GM18505 (cell line): Measurements from ENCODE around the gene TSHZ3.

Experiments used
- ATAC-seq: cut with Tn5 transposase; IDR thresholded peaks from one replicate; pipeline ENCODE4 v1.9.1; 2021; ENCODE audit not compliant: unreplicated experiment
- POLR2A ChIP-seq: IDR thresholded peaks from 4 replicates; pipeline ENCODE4 v1.6.1; 2011; ENCODE audit warnings: borderline replicate concordance; ENCODE audit not compliant: insufficient read depth, insufficient read length; ENCODE audit errors: extremely low read depth

Gene TSHZ3

DNA sequence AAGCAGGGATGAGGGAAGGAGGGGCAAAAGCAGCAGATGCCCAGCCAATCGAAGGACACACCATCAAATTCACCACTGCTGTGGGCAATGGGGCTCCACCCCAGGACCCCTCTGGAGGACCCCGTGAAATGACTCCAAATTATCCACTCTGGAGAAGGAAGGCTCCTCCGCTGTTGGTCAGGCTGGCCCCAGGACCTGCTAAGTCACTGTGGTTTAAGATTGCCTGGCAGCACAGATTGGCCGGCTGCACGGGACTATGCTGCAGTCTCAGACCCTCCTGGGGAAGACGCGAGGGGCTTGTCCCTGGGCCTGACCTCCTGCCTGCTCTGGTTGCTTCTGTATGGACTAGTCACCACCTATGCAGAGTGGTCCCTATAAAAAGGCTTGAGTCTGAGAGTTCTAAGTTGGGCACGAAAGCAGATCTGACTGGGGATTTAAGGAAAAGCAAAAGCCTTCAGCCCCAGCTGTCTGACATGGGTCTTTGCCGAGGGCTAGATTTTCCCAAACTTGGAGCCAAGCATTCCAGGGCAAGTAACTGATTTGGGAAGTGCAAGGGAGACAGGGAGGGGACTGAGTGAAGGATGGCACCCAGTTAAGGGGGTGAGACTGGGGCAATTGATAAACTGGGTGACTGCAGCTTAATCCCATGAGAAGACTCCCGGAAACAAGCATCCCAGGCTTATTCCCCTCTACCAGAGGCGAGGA, 91.7 kb downstream of the TSHZ3 start:
- no peak for ATAC-seq
- no peak for TF ChIP-seq POLR2A

DNA sequence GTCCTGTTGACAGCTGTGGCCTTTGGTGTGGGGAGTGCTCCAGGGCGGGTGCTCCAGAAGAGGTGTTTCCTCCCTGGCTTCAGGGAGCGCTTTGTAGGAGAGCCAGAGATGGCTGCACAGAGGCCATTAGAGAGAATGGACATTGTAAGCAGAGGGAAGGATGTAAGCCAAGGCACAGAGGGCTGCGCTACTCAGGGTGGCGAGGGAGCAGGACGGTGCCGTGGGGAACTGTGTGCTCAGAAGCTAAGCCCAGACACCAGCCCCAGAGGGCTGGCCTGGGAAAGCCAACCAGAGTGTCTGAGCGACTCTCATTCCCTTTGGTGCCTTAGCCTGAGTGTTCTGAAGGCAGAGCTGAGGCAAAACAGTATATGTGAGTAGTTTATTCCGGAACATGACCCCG, 92.2 kb downstream of the TSHZ3 start:
- no peak for TF ChIP-seq POLR2A
- ATAC-seq: no peak

DNA sequence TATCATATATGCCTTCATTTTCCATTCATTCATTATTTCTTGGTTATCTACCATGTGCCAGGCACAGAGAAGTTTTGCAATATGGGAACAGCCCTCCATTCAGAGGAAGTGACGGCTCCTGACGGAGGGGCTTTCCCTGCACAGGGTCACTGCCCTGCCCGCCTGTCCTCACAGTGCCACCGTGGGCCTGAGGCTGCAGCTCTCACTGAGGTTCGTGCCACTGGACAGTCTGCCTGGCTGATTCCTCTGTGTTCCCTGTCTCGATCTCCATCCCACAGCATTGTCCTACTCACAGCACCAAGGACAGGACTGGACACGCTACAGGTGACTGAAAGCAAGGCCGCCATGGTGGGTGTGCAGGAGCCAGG, 92.7 kb downstream of the TSHZ3 start:
- no peak for ATAC-seq
- no peak for TF ChIP-seq POLR2A

DNA sequence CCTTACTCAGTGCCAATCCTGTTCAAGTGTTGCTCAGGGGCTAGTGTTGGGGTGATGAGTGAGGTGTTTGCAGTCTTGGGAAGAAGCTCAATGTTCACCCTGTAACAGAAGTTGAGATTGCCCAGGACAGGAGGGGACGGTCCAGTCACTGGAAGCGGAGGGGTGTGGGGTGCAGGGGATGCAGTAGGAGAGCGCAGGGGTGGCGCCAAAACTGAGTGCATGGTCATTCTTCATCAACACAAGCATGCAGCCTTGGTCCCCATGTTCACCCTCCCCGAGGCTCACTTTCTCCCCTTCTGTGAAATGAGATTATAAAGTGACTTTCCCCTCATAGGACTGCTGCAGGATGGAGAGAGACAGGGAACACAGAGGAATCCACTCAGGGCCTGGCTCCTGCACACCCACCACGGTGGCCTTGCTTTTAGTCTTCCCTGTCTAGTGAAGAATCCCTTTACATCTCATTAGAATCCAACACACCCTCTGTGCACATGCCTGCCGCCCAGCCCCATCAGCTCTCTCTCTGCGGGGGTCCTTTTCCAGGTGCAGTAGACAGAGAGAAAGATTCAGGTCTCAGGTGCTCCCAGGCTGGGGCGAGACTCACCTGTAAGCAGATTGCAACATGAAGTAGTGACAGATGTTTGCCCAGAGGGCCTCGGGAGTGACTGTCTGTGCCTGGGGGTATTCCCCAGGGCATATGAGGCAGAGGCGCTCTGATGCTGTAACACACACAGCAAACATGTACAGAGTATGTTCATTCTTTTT, 93.2 kb downstream of the TSHZ3 start:
- no peak for ATAC-seq
- TF ChIP-seq POLR2A: no peak

DNA sequence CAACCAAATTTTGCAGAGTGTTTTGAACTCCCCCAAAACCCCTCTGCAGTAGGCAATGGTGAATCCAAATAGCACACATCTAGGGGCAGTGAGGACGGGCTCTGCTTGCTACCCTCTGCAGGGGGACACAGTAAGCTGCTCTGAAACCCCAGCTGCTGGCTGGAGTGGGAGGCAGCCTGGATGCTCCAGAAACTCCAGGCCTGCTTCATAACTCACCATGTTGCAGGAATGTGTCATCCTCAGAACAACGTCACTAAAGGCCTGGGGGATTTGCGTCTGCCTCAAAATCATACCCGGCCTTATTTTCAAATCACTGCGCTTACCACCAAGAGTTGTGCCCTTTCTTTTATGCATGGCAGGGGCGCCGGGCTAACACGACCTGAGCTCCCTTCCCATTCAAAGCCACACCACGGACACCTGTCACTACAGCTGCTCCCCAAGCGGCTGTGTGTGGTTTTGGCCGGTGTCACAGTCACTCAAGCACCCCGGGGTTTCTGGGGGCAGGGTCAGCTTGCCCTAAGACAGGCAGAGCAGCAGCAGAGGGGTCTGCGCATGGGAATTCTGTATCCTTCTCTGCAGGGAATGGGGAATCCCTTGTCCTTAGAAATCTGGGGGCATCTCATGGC, 93.9 kb downstream of the TSHZ3 start:
- TF ChIP-seq POLR2A: no peak
- no peak for ATAC-seq

DNA sequence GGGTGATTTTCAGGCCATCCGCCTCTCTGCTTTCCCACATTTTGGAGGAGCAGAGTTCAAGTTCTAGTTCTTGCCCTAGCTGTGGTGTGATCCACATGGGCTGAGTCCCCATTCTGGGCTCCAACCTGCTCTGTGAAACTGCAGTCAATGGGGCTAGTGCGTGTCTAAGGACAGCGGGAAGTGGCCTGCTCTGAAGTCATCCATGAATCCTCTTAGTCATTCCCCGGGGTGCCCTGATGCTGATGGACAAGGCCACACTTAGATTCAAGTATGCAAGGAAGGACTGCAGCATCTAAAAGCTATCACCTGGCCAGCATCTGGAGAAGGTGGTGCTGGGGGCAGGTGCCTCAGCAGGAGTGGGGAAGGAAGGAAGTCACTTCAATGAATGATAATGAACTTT, 94.6 kb downstream of the TSHZ3 start:
- TF ChIP-seq POLR2A: no peak
- no peak for ATAC-seq

DNA sequence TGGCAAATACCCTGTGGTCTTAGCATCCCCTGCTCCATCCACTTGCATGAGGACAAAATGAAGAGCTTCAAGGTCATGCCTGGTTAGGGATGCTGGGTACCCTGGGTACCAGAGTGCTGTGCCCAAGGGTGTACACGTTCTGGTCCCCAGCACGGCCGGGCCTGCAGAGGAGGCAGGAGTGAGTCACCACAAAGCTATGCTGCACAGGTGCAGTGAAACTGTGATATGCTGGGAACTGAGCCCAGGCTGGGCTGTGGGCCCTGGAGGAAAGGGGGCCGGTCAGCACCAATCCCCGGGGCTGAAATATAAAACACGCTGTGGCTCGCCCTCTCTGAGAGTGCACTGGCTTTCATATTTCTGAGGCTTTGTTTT, 95.1 kb downstream of the TSHZ3 start:
- no peak for TF ChIP-seq POLR2A
- ATAC-seq: no peak

DNA sequence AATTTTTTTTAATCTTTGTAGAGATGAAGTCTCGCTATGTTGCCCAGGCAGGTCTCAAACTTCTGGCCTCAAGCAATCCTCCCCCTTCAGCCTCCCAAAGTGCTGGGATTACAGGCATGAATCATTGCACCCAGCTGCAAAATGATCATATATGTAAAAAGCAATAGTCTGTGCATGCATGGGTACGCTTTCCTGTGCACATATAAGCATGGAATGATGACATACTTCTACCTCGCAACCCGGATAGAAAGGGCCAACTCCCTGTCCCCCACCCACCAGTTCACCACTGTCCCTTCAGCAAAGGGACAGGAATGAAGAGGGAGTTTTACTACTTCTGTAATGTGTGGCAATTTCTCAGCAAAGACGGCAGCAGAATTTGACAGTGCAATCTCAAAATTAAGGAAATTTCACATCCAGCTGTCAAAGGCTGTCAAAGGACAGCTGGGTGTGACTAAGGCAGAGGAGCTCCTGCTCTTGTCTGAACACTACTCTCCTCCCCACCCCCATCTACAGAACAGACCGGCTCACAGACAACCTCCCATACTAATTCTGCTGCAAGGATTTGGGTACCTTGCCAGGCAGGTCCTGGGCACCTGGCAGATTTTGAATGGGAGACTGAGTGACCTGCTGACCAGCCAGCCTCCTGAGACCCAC, 95.6 kb downstream of the TSHZ3 start:
- ATAC-seq: no peak
- TF ChIP-seq POLR2A: no peak

DNA sequence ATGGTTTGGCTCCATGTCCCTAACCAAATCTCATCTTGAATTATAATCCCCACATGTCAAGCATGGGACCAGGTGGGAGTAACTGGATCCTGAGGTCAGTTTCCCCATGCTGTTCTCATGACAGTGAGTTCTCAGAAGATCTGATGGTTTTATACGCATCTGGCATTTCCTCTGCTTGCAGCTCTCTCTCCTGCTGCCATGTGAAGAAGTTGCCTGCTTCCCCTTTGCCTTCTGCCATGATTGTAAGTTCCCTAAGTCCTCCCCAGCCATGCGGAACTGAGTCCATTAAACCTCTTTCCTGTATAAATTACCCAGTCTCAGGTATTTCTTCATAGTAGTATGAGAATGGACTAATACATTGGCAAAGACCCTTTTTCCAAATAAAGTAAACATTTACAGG, 96.8 kb downstream of the TSHZ3 start:
- TF ChIP-seq POLR2A: no peak

DNA sequence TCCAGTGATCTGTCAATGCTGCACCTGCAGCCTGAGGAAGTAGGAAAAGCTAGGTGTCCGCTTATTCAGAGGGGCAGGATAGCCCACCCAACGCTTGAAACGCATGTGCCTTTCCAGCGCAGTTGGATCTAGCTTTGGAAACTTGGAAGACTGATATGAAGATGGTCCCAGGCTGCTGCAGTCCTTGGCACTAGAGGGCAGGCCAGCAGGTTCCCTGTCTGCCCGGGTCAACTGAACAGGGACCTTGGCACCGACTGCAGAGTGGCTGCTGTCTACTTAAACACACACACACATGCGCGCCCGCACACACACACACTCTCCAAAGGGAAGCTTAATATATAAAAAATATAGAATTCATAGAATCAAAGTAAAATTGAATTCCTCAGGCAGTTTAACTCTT, 100.0 kb downstream of the TSHZ3 start:
- ATAC-seq: no peak
- TF ChIP-seq POLR2A: no peak

More for the DNA sequence above, 96.8 kb downstream of the TSHZ3 start:
- no peak for ATAC-seq

DNA sequence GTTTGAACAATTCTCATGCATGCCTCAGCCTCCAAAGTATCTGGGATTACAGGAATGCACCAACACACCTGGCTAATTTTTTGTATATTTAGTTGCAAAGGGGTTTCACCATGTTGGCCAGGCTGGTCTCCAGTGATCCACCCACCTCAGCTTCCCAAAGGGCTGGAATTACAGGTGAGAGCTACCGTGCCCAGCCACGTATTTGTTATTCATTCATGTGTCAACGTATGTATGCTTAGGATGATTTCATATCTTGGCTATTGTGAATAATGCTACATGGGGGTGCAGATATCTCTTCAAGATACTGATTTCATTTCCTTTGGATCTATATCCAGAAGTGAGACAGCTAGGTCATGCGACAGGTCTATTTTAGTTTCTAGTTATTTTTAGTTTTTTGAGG, 113.4 kb downstream of the TSHZ3 start:
- TF ChIP-seq POLR2A: no peak
- ATAC-seq: no peak

DNA sequence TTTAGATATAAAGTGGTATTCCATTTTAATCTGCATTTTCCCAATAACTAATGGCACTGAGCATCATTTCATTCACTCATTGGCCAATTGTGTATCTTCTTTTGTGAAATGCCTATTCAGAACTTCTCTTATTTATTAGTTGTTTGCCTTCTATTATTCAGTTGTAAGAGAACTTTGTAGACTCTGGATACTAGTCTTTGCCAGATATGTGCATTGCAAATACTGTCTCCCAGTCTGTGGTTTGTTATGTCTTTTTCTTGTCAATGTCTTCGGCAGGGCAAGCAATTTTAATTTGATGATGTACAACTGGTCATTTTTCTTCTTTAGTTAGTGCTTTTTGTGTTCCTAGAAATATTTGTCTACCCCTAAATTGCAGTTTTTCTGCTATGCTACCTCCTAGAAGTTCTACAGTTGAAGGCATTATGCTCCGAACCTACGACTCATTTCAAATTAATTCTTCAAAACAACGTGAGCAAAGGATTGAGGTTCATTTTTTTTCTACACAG, 115.9 kb downstream of the TSHZ3 start:
- no peak for ATAC-seq
- no peak for TF ChIP-seq POLR2A

DNA sequence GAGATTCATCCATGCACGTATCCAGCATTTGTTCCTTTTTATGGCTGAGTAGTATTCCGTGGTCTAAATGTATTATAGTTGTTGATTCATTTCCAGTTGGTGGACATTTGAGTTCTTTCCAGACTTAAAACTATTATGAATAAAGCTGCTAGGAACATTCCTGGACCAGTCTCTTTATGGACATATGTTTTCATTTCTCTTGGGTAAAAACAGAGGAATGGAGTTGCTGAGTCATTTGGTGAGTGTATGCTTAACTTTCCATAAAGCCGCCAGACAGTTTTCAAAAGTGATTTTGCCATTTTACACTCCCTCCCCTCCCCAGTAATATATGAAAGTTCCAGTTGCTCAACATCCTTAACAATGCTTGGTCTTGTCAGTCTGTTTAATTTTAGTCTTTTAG, 116.4 kb downstream of the TSHZ3 start:
- no peak for ATAC-seq
- no peak for TF ChIP-seq POLR2A
